Activated T-cell treated with anti-CD3 and anti-CD28 coated beads, Interleukin-2, amount 50 U/mL, for 48 hours (primary cell): ENCODE measurements around the gene FYB1.
"Not testable (repeated sequence)": the region's sequence is repeated elsewhere in the genome, so short reads cannot be mapped to it uniquely, and the experiment has no call there.

Experiments
- DNase-seq, 2 experiments: peaks; one replicate each; pipeline ENCODE4 v3.0.0-alpha.2; 2020

Gene FYB1

DNA sequence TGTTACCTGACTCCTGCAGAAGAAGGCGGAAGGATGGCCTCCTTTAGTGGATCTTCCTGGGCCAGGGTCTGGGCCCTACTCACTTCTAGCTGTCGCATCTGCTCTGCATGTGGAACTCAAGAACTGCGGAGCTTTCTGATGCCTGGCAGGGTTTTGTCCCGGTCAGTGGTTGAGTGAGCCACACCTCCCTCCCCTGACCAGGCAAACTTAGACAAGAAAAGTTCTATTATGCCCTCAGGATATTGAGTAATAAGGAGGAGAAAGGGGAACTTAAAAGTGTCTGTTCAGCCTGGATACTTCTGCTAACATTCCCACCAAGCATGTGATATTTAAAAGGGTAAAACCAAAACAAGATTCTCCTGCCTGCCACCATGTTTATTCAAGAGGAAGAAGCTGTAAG is at the start of gene FYB1:
FYB1 (minus strand) TSS at position 127 of the 400 bp plus-strand sequence. CDS start 16,603 bp downstream, outside the sequence.
- DNase-seq = no peak

- no peak for DNase-seq
Measured at GRCh38 chr5:39267186-39267585, 47.8 kb upstream of the FYB1 start.

DNA sequence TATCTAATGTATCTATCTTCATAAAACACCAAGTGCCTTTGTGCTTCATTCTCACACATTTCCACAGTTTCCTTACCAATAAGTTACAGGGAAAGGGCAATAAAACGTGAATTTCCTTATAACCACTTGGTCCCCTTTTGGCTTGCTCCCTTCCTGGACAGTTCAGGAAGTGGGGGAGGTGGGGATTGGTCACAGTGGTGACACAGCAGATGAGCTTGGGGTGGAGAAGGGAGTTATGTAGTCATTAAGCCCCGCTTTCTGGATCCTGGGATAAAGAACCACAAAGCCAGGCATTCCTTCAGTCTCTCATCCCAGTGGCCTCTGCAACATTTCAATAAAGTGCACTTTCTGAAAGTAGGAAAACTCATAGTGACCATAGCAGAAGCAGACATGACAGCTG is 47.1 kb upstream of the FYB1 start:
- DNase-seq = no peak

DNA sequence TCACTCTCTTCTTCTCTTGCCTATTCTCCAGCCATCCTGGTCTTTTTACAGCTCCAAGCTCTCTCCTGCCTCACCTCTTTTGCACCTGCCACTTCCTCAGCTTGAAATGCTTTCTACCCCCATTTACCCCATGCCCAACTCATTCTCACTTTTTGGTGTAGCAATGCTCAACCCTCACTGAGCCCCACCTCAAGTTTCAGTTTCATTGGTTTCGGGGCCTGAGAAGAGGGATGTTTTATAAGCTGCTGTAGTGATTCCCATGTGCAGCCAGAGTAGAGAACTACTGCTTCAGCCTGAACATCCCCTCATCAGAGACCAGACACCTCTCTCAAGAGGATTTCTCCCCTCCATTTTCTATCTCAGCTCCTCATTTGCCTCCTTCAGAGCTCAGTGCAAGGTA is 45.2 kb upstream of the FYB1 start:
- no peak for DNase-seq

DNA sequence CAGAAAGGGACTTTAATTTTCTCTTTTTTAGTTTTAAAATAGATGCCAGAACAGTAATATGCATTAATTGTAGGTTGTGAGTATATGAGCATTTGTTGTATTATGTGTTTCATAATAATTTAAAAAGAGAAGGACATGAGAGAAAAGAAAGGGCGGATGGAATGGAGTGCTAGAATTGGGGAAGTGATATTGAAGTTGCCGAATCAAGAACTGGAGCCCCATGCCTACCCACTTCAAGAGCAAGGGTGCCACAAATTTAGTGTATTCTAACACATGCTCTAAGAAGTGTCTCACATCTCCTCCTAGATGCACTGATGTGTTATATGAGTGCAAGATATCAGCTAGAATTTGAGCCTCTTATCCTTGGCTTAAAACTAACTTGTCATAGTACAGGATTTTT is 43.6 kb upstream of the FYB1 start:
- no peak for DNase-seq

GRCh38 chr5:39260095-39260494 is 40.7 kb upstream of the FYB1 start:
- no peak for DNase-seq

DNA sequence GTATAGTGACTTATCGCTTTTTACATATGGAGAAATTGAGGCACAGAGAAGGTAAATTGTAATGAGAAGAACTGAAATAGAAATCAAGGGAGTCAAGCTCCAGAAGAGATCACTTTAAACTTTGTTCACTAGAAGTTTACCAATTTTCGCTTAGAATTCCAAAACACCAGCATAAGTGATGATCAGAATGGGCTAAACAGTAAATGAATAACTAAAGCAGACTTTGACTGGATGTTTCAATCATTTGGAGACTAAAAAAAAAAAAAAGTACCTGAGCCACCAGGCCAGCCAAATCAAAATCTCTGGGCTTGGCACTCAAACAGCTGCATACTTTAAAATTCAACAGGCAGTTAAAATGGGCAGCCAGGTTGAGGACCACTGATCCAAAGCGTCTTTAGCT is 38.2 kb upstream of the FYB1 start:
- no peak for DNase-seq

DNA sequence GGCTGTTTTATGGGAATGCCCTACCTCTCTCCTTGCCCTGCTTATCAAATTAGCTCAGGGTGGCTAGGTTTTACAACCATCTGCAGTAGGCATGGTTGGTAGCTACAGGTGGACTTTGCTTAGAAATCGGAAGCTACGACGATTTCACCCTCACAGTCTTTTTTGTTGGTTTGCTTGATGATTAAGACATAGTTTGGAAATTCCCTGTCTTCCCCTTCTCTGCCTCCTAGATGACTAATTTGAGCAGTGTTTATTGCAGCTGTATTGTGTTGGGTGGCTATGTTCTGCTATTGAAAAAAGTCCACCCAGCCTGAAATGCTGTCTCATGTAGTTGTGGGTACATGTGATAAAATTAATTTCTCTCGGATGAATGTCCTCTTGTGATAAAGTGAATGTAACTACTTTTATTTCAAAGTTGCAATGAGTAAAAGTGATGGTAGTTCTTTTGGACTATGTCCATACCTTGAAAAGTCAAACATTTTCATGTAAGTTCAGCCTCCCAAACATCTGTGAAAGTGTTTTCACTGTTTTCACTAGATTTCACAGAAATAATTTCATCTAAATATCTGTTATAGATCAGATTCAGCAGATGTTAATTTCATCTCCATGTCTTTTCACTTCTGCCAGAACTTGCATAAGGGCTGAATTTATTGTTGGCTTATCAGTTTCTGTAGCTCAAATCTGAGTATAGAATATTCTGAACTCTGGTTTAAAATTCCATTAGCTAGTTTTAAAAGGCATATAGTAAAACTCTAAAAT is 37.3 kb upstream of the FYB1 start:
- DNase-seq = no peak

- no peak for DNase-seq
Measured at GRCh38 chr5:39255406-39255805, 36.0 kb upstream of the FYB1 start.

GRCh38 chr5:39254671-39255070 is 35.3 kb upstream of the FYB1 start:
- no peak for DNase-seq

DNA sequence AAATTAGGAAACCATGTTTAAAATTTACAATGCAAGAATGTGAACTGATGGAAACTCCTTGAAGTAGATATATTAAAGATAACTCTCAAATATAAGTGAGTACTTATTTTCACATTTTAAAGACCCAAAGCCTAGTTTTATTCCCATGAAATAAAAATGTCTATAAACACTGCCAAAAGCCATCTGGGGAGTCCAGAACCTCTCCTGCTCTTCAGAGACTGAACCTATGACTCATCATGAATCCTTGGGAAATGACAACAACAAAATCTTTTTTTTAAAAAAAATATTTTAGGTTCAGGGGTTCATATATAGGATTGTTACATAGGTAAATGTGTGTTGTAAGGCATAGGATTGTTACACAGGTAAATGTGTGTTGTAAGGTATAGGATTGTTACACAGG is 33.8 kb upstream of the FYB1 start:
- DNase-seq = no peak

GRCh38 chr5:39249564-39250274 is 30.4 kb upstream of the FYB1 start:
- no peak for DNase-seq

- no peak for DNase-seq
Measured at GRCh38 chr5:39249069-39249468, 29.7 kb upstream of the FYB1 start.

- no peak for DNase-seq
Measured at GRCh38 chr5:39240750-39241149, 21.4 kb upstream of the FYB1 start.

DNA sequence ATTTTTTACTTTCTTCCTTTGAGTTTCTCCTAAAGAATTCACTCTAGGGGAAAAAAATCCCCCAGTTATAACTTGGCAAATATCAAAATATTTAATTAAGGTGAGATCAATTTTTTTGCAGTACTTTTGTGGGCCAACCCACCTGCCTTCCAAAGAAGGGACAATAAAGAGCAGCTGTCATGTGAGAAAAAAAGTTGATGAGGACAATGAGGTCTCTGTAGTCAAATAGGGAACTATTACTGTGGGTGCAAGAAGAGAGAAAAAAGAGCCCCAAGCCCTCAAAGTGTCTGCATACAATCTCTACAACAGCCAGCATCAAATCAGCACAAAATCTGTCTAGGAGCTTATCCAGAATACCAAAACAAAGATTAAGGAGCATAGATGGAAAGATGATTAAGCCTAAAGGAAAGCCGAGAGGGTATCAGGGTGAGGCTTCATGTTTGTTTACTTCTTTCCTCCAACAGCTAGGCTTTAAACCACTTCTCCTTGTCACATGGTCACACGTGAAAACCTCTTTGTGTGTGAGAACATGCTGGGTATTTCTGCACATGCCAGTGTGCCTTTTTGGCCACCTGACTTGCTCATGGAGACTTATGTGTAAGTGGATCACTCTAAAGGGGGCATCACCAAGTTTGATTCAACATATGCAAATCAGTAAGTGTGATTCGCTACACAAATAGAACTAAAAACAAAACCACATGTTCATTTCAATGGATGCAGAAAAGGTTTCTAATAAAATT is 19.2 kb upstream of the FYB1 start:
- DNase-seq = no peak

- no peak for DNase-seq
Measured at GRCh38 chr5:39236718-39237117, 17.4 kb upstream of the FYB1 start.

DNA sequence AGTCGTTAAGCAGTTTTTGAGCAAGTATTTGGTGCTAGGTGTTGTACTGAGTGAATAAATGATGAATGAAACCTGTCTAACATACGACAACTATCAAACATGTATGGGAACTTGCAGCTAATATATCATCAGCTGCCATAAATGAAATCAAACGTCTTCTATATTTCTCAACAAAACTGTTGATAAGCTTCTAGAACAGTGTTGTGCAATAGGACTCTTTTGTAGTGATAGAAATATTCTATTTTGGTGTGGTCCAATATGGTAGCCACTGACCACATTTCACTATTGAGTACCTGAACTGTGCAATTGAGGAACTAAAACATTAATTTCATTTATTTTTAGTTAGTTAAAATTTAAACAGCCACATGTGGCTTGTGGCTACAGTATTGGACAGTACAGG is 16.3 kb upstream of the FYB1 start:
- no peak for DNase-seq

DNA sequence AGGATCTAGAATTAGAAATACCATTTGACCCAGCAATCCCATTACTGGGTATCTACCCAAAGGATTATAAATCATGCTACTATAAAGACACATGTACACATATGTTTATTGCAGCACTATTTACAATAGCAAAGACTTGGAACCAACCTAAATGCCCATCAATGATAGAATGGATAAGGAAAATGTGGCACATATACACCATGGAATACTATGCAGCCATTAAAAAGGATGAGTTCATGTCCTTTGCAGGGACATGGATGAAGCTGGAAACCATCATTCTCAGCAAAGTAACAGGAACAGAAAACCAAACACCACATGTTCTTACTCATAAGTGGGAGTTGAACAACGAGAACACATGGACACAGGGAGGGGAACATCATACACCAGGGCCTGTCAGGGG is 15.1 kb upstream of the FYB1 start:
- not testable (repeated sequence) for DNase-seq

GRCh38 chr5:39233783-39234182 is 14.4 kb upstream of the FYB1 start:
- DNase-seq = no peak

GRCh38 chr5:39231705-39232525 is 12.6 kb upstream of the FYB1 start:
- DNase-seq = peak in 1 of 2 experiments; percentile 66

DNA sequence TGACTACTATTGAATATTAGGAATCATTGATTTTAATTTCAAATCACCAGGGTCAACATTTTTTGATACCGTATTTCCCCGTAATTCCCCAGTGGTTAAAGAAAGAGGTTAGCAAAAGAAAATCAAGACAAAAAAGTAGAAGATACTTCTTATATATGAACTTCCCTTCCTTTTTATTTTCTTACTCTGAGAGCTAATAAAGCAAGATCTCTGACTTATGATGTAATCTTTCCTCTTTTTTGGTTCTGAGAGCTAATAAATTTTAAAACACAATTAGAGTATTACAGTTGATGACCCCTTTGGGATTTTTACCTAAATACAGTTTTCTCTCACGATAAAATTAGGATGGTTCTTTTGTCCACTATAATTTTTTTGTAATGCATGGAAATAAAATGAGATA is 9.2 kb upstream of the FYB1 start:
- no peak for DNase-seq

- DNase-seq = no peak
Measured at GRCh38 chr5:39226558-39226957, 7.2 kb upstream of the FYB1 start.

GRCh38 chr5:39226100-39226451 is 6.7 kb upstream of the FYB1 start:
- DNase-seq = no peak
